Calu3 (cell line): ENCODE results near the gene CCSER1. TPM values are rescaled to one million over a fixed set of nuclear protein-coding genes. Genes with fewer than 3 reads are reported as not detected.

Experiments
- BruUV-seq: library from RNA; stranded (reverse); fragments of 400-500 nt; replicated peaks from 2 replicates; lab custom pipeline; 2021; lab: Mats Ljungman, UMichigan
- CTCF ChIA-PET: fragments of 300-600 bp; sonication (Branson Sonifier 250); formaldehyde crosslinking; loops from one replicate; lab custom pipeline; 2022; ENCODE audit warnings: antibody characterized with exemption; lab: Charles Lee
- DNase-seq: peaks from one replicate; pipeline ENCODE4 v3.0.0; 2022
- H3K27ac Mint-ChIP-seq: one replicate; pipeline ENCODE4 v1.8.0; 2022; ENCODE audit warnings: mixed read lengths; ENCODE audit not compliant: unreplicated experiment
- H3K27me3 Mint-ChIP-seq: one replicate; pipeline ENCODE4 v1.8.0; 2022; ENCODE audit warnings: mixed read lengths; ENCODE audit not compliant: unreplicated experiment
- H3K36me3 Mint-ChIP-seq: one replicate; pipeline ENCODE4 v1.8.0; 2022; ENCODE audit warnings: mild to moderate bottlenecking, moderate library complexity, mixed read lengths; ENCODE audit not compliant: insufficient read depth, unreplicated experiment
- H3K4me1 Mint-ChIP-seq: one replicate; pipeline ENCODE4 v1.8.0; 2022; ENCODE audit warnings: mild to moderate bottlenecking, low read depth, mixed read lengths; ENCODE audit not compliant: unreplicated experiment
- H3K4me3 Mint-ChIP-seq: one replicate; pipeline ENCODE4 v1.8.0; 2022; ENCODE audit warnings: mild to moderate bottlenecking, low read depth, moderate library complexity, mixed read lengths; ENCODE audit not compliant: unreplicated experiment
- H3K9me3 Mint-ChIP-seq: one replicate; pipeline ENCODE4 v1.8.0; 2022; ENCODE audit warnings: low read depth, mixed read lengths; ENCODE audit not compliant: unreplicated experiment
- intact Hi-C: fragments of 100-400 bp; cut with micrococcal nuclease; formaldehyde crosslinking; loops from one replicate; pipeline ENCODE4 v1.10.0; 2022; ENCODE audit not compliant: unreplicated experiment
- total RNA-seq: library from RNA; stranded (reverse); gene quantifications from 2 replicates; pipeline ENCODE4 v1.2.3, GENCODE V29; 2022
- TF ChIP-seq, protein P1 (sequence below): fragments of 200-600 bp; IDR thresholded peaks from one replicate; pipeline ENCODE4 v1.8.0; 2022; ENCODE audit warnings: antibody characterized with exemption; ENCODE audit not compliant: unreplicated experiment

Gene CCSER1
- total RNA-seq, 1 experiment from 2014 or later, result 6.2 TPM

DNA sequence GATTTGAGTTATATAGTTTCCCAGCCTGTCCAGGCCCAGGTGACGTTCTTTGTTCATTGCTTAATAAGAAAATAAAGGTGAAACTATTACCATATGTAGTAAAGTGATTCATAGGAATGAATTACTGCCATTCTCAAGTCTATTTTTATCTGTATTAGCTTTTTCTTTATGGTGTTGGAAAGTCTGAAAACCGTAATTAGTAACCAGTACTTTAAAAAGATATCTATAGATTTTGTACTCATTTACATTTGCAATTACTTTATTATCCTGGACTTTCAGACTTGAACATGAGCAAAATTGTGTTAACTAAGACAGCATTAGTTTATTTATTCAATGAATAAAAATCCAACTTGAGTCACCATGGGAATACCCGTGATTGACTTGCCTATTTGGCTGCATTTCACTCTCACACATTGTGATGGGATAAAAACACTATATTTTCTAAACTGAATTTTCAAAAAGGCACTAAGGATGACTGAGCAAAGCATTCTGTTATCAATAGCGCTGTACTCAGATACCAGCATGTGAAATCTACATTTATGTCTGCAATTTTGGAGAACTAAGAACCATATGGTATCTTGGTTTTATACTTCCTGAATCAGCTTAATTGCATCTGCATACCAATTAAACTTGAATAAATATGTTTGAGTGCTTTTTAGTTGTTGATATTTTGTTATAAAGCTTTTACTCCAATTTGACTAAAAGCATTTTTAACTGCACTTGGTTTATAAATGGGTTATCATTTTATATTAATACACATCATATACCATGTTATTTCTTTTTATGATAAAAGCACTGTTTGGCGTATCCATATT, 154.6 kb downstream of the CCSER1 start:
- H3K9me3 Mint-ChIP-seq, result no peaks in the 10 kb centered on the region
- CTCF ChIA-PET, result no interaction called here
- H3K27ac Mint-ChIP-seq, result no peak overlapping the region
- H3K4me1 Mint-ChIP-seq, result no peaks in the 10 kb centered on the region
- no peaks in the 10 kb centered on the region for H3K36me3 Mint-ChIP-seq
- H3K27me3 Mint-ChIP-seq, result no peaks in the 10 kb centered on the region
- no peak overlapping the region for H3K4me3 Mint-ChIP-seq
- TF ChIP-seq, protein P1, sequence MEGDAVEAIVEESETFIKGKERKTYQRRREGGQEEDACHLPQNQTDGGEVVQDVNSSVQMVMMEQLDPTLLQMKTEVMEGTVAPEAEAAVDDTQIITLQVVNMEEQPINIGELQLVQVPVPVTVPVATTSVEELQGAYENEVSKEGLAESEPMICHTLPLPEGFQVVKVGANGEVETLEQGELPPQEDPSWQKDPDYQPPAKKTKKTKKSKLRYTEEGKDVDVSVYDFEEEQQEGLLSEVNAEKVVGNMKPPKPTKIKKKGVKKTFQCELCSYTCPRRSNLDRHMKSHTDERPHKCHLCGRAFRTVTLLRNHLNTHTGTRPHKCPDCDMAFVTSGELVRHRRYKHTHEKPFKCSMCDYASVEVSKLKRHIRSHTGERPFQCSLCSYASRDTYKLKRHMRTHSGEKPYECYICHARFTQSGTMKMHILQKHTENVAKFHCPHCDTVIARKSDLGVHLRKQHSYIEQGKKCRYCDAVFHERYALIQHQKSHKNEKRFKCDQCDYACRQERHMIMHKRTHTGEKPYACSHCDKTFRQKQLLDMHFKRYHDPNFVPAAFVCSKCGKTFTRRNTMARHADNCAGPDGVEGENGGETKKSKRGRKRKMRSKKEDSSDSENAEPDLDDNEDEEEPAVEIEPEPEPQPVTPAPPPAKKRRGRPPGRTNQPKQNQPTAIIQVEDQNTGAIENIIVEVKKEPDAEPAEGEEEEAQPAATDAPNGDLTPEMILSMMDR, result no peak
- intact Hi-C loops, result no loop called here
- no peak for DNase-seq
- no TSS peak for BruUV-seq

- H3K36me3 Mint-ChIP-seq, result no peaks in the 10 kb centered on the region
- no peaks in the 10 kb centered on the region for H3K4me1 Mint-ChIP-seq
- intact Hi-C loops, result no loop called here
- H3K9me3 Mint-ChIP-seq, result no peaks in the 10 kb centered on the region
- H3K27me3 Mint-ChIP-seq, result no peaks in the 10 kb centered on the region
- no peak for DNase-seq
- H3K27ac Mint-ChIP-seq, result no peak overlapping the region
- CTCF ChIA-PET, result no interaction called here
- no TSS peak for BruUV-seq
- TF ChIP-seq, protein P1, result no peak
- no peak overlapping the region for H3K4me3 Mint-ChIP-seq
Observed at GRCh38 chr4:90290345-90290744, 163.2 kb downstream of the CCSER1 start.

- no peaks in the 10 kb centered on the region for H3K27me3 Mint-ChIP-seq
- CTCF ChIA-PET, result no interaction called here
- DNase-seq, result no peak
- no TSS peak for BruUV-seq
- H3K9me3 Mint-ChIP-seq, result no peaks in the 10 kb centered on the region
- intact Hi-C loops, result loop anchor here (2.0 kb wide), 3 partner anchors 110 to 342 kb away; no protein-coding TSS in a partner anchor
- H3K36me3 Mint-ChIP-seq, result no peaks in the 10 kb centered on the region
- H3K4me3 Mint-ChIP-seq, result no peak overlapping the region
- TF ChIP-seq, protein P1, result no peak
- H3K4me1 Mint-ChIP-seq, result no peaks in the 10 kb centered on the region
- H3K27ac Mint-ChIP-seq, result no peak overlapping the region
Observed at GRCh38 chr4:90292438-90292837, 165.2 kb downstream of the CCSER1 start.

DNA sequence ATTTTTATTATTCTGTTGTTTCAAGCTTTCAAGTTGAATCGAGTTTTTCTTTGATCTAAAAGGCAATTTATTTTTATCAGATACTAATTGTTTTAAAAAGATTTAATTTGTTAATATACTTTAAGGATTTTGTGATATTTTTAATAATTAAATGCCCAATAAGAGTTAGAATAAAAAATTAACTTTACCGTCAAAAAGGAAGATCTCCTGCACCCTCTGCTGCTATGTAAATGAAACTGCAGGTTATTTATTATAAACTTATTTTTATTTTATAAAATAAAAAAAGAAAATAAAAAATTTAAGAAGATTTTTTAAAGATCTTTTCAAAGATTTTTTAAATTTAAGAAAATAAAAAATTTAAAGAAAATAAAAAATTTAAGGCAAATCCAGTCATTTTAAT, 166.1 kb downstream of the CCSER1 start:
- CTCF ChIA-PET, result no interaction called here
- TF ChIP-seq, protein P1, result no peak
- Mint-ChIP-seq H3K27me3 (no peaks in the 10 kb centered on the region), H3K4me1 (no peaks in the 10 kb centered on the region), H3K4me3 (no peak overlapping the region), H3K9me3 (no peaks in the 10 kb centered on the region), H3K27ac (no peak overlapping the region), H3K36me3 (no peaks in the 10 kb centered on the region)
- intact Hi-C loops, result loop anchor here (1.0 to 2.0 kb wide), 4 partner anchors 111 to 343 kb away; no protein-coding TSS in a partner anchor
- DNase-seq, result no peak
- no TSS peak for BruUV-seq
